OCI-LY1 (cell line): ENCODE measurements around the gene ZCCHC9.

ENCODE experiments used
- H2AFZ ChIP-seq: fragments of 200-600 bp; sonication (generic), shearing (Covaris generic); 2 replicates; pipeline ENCODE4 v1.6.0; 2014; ENCODE audit warnings: antibody characterized with exemption, mild to moderate bottlenecking, low read length
- H3F3A ChIP-seq: fragments of 200-600 bp; sonication (generic), shearing (Covaris generic); 2 replicates; pipeline ENCODE4 v1.6.0; 2014; ENCODE audit warnings: mild to moderate bottlenecking, antibody characterized with exemption, low read length, moderate library complexity; ENCODE audit not compliant: insufficient read depth
- H3K27ac ChIP-seq: fragments of 200-600 bp; sonication (generic); 2 replicates; pipeline ENCODE4 v1.5.1; 2014; ENCODE audit warnings: low read length, mixed run types, mild to moderate bottlenecking, low read depth; ENCODE audit not compliant: poor library complexity, severe bottlenecking
- H3K27me3 ChIP-seq: fragments of 200-600 bp; sonication (generic); 2 replicates; pipeline ENCODE4 v1.6.0; 2014; ENCODE audit warnings: antibody characterized with exemption, mild to moderate bottlenecking, low read length, moderate library complexity; ENCODE audit not compliant: insufficient read depth
- H3K36me3 ChIP-seq: fragments of 200-600 bp; sonication (generic); 2 replicates; pipeline ENCODE4 v1.6.1; 2014; ENCODE audit warnings: mild to moderate bottlenecking, antibody characterized with exemption, low read length, moderate library complexity, mixed read lengths; ENCODE audit not compliant: insufficient read depth
- H3K4me1 ChIP-seq: fragments of 200-600 bp; sonication (generic); 2 replicates; pipeline ENCODE4 v1.5.1; 2014; ENCODE audit warnings: mild to moderate bottlenecking, low read length, moderate library complexity; ENCODE audit not compliant: insufficient read depth, severe bottlenecking
- H3K4me2 ChIP-seq: fragments of 200-600 bp; sonication (generic), shearing (Covaris generic); 2 replicates; pipeline ENCODE4 v1.6.1; 2014; ENCODE audit warnings: low read length
- H3K4me3 ChIP-seq: fragments of 200-600 bp; sonication (generic); 2 replicates; pipeline ENCODE4 v1.5.1; 2014; ENCODE audit warnings: low read length, low read depth, mild to moderate bottlenecking, mixed read lengths; ENCODE audit not compliant: poor library complexity, severe bottlenecking
- H3K79me2 ChIP-seq: fragments of 200-600 bp; shearing (Covaris generic); 2 replicates; pipeline ENCODE4 v1.6.1; 2016; ENCODE audit warnings: mixed run types, low read length, mixed read lengths; ENCODE audit not compliant: insufficient read depth
- H3K9ac ChIP-seq: fragments of 200-600 bp; sonication (generic), shearing (Covaris generic); 2 replicates; pipeline ENCODE4 v1.6.1; 2014; ENCODE audit warnings: mild to moderate bottlenecking, low read length, mixed read lengths
- H3K9me2 ChIP-seq: fragments of 200-600 bp; sonication (generic), shearing (Covaris generic); 2 replicates; pipeline ENCODE4 v1.6.1; 2014; ENCODE audit warnings: low read depth, mild to moderate bottlenecking, low read length, mixed read lengths
- H3K9me3 ChIP-seq: fragments of 200-600 bp; shearing (Covaris generic); 2 replicates; pipeline ENCODE4 v1.6.1; 2014; ENCODE audit warnings: low read length, mixed read lengths
- H4K20me1 ChIP-seq: fragments of 200-600 bp; sonication (generic), shearing (Covaris generic); 2 replicates; pipeline ENCODE4 v1.6.0; 2016; ENCODE audit warnings: mild to moderate bottlenecking, low read length; ENCODE audit not compliant: insufficient read depth
- EZH2 ChIP-seq: fragments of 200-600 bp; sonication (generic), shearing (Covaris generic); IDR thresholded peaks from 2 replicates; pipeline ENCODE4 v1.8.0; 2017; ENCODE audit warnings: borderline replicate concordance, mixed run types, mild to moderate bottlenecking, antibody characterized with exemption, low read length, moderate library complexity, mixed read lengths
- TF ChIP-seq, protein P1 (sequence below): fragments of 200-600 bp; sonication (generic), shearing (Covaris generic); IDR thresholded peaks from 2 replicates; pipeline ENCODE4 v1.5.1; 2017; ENCODE audit warnings: mild to moderate bottlenecking, antibody characterized with exemption, low read length, moderate library complexity, mixed read lengths

ZCCHC9 gene

GRCh38 chr5:81313278-81313677, 11.9 kb downstream of the ZCCHC9 start:
- H3K79me2 ChIP-seq = no peaks in the 10 kb centered on the region
- no peaks in the 10 kb centered on the region for H3K27me3 ChIP-seq
- H3K36me3 ChIP-seq = peaks cover 42% of the 10 kb centered on the region
- no peaks in the 10 kb centered on the region for H3K9me2 ChIP-seq
- no peak overlapping the region for H3K9ac ChIP-seq
- TF ChIP-seq, protein P1, sequence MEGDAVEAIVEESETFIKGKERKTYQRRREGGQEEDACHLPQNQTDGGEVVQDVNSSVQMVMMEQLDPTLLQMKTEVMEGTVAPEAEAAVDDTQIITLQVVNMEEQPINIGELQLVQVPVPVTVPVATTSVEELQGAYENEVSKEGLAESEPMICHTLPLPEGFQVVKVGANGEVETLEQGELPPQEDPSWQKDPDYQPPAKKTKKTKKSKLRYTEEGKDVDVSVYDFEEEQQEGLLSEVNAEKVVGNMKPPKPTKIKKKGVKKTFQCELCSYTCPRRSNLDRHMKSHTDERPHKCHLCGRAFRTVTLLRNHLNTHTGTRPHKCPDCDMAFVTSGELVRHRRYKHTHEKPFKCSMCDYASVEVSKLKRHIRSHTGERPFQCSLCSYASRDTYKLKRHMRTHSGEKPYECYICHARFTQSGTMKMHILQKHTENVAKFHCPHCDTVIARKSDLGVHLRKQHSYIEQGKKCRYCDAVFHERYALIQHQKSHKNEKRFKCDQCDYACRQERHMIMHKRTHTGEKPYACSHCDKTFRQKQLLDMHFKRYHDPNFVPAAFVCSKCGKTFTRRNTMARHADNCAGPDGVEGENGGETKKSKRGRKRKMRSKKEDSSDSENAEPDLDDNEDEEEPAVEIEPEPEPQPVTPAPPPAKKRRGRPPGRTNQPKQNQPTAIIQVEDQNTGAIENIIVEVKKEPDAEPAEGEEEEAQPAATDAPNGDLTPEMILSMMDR = no peak
- TF ChIP-seq EZH2 = no peak
- no peaks in the 10 kb centered on the region for H3K9me3 ChIP-seq
- no peak overlapping the region for H3K27ac ChIP-seq
- H3K4me1 ChIP-seq = no peaks in the 10 kb centered on the region
- no peaks in the 10 kb centered on the region for H3F3A ChIP-seq
- H4K20me1 ChIP-seq = no peaks in the 10 kb centered on the region
- H2AFZ ChIP-seq = no peak overlapping the region
- no peak overlapping the region for H3K4me3 ChIP-seq
- H3K4me2 ChIP-seq = no peak overlapping the region

DNA sequence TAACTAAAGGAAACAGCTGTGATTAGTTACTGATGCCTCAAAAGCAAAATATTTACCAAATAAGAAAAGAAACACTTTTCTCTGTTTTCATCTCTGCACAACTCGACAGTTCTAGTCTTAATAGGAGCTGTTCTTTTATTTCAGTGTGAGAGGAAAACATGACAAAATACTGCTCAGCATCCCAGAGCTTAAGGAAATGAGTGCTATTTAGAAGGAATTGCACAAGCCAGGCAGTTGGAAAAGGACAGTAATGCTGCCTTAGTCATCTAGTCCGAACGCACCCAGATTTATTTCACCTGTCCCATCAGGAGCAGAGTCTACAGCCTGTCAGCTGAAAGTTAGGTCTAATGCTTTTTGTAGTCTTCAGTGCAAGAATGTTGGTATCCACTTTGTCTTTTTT, 12.3 kb downstream of the ZCCHC9 start:
- no peaks in the 10 kb centered on the region for H3K9me2 ChIP-seq
- no peaks in the 10 kb centered on the region for H3K4me1 ChIP-seq
- no peaks in the 10 kb centered on the region for H3K27me3 ChIP-seq
- no peaks in the 10 kb centered on the region for H3K9me3 ChIP-seq
- no peaks in the 10 kb centered on the region for H4K20me1 ChIP-seq
- no peaks in the 10 kb centered on the region for H3K79me2 ChIP-seq
- H3F3A ChIP-seq = no peaks in the 10 kb centered on the region
- H2AFZ ChIP-seq = no peak overlapping the region
- no peak overlapping the region for H3K4me3 ChIP-seq
- TF ChIP-seq EZH2 = no peak
- H3K9ac ChIP-seq = no peak overlapping the region
- H3K27ac ChIP-seq = no peak overlapping the region
- H3K36me3 ChIP-seq = peaks cover 42% of the 10 kb centered on the region
- no peak overlapping the region for H3K4me2 ChIP-seq

DNA sequence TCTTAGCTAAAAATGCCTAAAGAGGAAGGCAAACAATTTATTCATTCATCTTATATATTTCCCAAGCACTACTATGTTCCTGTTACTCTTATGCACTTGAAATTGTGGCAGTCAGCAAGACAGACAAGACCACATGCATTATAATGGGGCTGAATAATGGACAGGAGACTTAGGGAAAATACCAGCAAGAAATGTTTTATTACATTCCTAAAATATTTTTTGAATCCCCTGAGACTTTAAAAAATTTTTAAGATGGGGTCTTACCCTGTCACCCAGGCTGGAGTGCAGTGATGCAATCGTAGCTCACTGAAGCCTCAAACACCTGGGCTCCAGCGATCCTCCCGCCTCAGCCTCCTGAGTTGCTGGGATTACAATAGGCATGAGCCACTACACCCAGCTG, 13.2 kb downstream of the ZCCHC9 start:
- Histone ChIP-seq H3K4me1 (no peaks in the 10 kb centered on the region), H3K36me3 (peaks cover 39% of the 10 kb centered on the region)
- TF ChIP-seq, protein P1 = no peak

DNA sequence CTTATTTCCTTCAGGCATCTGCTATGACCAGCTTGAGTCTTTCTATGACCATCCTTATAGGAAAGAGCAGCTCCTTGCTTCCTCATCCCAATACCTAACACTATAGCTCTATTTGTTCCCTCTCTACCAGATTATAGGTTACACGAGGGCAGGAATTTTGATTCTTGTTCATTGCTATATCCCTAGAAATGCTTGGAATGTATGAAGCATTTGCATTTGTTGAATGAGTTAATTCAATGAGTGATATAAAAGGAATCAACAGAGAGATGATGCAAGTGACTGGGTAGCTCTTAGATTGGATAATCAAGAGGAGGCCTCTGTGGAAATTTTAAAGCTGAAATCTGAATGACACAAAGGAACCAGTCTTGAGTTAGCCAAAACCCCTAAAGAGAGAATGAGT, 13.9 kb downstream of the ZCCHC9 start:
- Histone ChIP-seq H4K20me1 (no peaks in the 10 kb centered on the region), H3K36me3 (peaks cover 35% of the 10 kb centered on the region), H3K79me2 (no peaks in the 10 kb centered on the region), H3K4me3 (no peak overlapping the region), H3K4me1 (no peaks in the 10 kb centered on the region), H2AFZ (no peak overlapping the region), H3K27ac (no peak overlapping the region), H3K4me2 (no peak overlapping the region), H3K9me3 (no peaks in the 10 kb centered on the region), H3F3A (no peaks in the 10 kb centered on the region), H3K9me2 (no peaks in the 10 kb centered on the region), H3K9ac (no peak overlapping the region), H3K27me3 (no peaks in the 10 kb centered on the region)
- TF ChIP-seq, protein P1 = no peak
- no peak for TF ChIP-seq EZH2

More for the DNA sequence above, 13.2 kb downstream of the ZCCHC9 start:
- H3F3A ChIP-seq = no peaks in the 10 kb centered on the region
- no peak overlapping the region for H2AFZ ChIP-seq
- no peak overlapping the region for H3K27ac ChIP-seq
- no peak overlapping the region for H3K4me3 ChIP-seq
- no peaks in the 10 kb centered on the region for H3K27me3 ChIP-seq
- no peaks in the 10 kb centered on the region for H3K9me2 ChIP-seq
- no peaks in the 10 kb centered on the region for H3K79me2 ChIP-seq
- H3K9me3 ChIP-seq = no peaks in the 10 kb centered on the region
- no peaks in the 10 kb centered on the region for H4K20me1 ChIP-seq
- no peak overlapping the region for H3K9ac ChIP-seq
- no peak overlapping the region for H3K4me2 ChIP-seq
